NCI-H524 treated with DMSO at 0.1 percent for 48 hours (cell line): ENCODE measurements around the gene GMEB1.
"Not testable (repeated sequence)": the region's sequence is repeated elsewhere in the genome, so short reads cannot be mapped to it uniquely, and the experiment has no call there.

Source experiments
- DNase-seq: peaks from one replicate; lab custom pipeline; 2025; lab: John Stamatoyannopoulos, UW

The GMEB1 gene

DNA sequence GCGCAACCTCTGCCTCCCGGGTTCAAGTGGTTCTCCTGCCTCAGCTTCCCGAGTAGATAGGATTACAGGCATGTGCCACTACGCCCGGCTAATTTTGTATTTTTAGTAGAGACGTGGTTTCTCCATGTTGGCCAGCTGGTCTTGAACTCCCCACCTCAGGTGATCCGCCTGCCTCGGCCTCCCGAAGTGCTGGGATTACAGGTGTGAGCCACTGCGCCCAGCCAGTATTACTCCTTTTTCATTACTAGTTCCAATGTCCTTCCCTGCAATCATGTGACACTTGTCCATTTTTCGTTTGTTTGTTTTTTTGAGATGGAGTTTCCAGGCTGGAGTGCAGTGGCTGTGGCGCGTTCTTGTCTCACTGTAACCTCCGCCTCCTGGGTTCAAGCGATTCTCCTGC lies 4.4 kb downstream of the GMEB1 start:
- not testable (repeated sequence) for DNase-seq

DNA sequence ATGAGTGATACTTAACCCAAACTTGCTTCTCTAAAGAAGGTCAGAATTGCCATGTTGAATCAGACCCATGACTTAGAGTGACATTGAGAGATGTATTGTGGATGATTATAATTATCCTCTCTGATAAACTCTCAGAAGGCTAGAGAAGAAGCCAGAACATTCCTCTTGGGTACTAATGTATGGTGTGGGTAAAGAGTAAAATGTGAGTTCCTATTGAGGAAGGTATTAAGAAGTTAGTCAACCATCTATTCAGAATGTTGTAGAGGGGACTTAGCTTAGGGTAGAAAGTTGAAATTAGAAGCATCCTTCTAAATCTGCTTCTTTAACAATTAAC lies 7.3 kb downstream of the GMEB1 start:
- DNase-seq = no peak

DNA sequence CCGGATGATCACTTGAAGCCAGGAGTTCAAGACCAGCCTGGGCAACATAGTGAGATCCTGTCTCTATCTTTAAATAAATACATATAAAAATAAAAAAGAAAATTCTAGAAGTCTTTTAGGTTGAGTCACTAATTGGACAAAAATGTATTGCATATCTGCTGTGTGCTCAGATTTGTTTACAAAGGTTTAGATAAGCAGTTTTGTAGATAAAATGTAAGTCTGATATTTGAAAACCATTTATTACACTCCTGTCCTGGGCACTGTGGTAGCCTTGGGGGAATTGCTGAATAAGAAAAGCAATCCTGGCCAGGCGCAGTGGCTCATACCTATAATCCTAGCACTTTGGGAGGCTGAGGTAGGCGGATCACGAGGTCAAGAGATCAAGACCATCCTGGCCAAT lies 11.6 kb downstream of the GMEB1 start:
- no peak for DNase-seq

DNA sequence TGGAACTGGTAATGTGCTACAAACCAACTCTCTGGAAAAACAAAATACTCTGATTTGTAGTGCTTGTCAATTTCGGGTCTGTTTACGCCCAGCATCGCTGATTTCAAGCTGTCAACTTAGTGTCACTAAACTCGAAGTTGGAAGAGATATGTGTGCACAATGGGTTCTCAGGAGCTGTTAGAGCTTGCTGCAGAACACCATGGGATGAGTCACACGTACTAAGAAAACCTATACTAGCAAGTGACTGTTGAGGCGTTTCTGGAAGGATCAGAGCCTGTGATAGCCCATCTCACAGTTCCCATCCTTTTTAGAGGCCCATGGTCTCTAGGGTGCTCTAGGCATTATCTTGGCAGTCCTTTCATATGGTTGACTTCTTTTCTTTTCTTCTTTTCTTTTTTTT lies 14.3 kb downstream of the GMEB1 start:
- no peak for DNase-seq

DNA sequence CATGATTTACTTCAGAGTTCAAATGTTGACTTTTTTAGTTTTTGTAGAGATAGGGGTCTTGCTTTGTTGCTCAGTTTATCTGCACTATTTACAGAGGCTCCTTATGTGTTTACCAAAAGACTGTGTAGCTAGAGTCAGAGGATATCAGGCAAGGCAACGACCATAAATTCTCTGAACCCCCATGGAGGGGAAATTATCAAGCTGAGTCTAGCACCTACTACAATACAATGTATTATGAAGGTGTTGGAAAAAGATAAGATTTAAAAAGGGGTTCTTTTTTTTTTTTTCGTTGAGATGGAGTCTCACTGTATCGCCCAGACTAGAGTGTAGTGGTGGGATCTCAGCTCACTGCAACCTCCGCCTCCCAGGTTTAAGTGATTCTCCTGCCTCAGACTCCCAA lies 16.4 kb downstream of the GMEB1 start:
- no peak for DNase-seq

DNA sequence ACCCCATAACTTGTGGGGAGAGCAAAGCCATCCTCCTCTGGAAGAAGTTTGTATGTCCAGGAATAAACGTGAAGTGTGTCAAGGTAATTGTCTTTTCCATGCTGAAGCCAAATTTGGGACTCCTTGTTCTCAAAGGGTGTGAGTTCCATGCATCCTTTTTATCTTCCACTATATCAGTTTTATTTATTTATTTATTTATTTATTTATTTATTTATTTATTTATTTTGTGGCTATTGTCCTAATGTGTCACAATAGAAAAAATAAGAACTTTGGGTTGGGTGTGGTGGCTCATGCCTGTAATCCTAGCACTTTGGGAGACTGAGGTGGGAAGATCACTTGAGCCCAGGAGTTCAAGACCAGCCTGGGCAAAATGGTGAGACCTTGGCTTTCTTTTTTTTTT lies 23.0 kb downstream of the GMEB1 start:
- not testable (repeated sequence) for DNase-seq

DNA sequence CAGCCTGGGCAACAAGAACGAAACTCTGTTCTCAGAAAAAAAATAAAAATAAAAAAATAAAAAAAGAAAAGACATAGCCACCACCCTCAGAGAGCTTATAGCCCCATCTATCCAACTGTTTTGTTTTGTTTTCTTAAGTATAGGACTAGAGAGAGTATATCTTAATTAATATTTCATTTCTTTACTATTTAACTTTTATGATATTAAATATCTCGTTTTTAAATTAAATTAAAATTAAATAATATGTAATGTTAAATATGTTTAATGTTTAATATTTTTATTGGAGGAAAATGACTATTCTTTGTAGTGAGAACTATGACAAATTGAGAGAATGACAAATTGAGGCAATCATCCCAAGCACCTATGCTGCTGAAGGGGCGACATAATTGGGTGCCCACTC lies 35.0 kb downstream of the GMEB1 start:
- DNase-seq = no peak

DNA sequence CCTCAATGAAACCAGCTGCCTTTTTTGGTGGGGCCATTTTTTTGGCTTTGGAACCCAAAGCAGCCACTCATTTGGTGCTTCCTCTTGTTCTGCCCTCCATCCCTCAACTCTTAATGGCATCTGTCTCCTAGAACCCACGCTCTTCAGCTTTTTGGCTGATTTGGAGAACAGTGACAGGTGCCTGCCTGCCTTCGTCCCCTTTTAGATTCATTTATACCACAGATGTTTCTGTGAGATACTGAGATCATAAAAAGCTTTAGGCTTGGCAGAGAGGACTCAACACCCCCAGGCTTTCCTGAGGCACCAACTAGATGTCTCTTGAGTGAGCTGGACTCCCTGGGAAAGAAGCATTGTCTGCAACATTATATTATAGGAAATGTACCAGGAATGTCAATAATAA lies 47.8 kb downstream of the GMEB1 start:
- DNase-seq = no peak

DNA sequence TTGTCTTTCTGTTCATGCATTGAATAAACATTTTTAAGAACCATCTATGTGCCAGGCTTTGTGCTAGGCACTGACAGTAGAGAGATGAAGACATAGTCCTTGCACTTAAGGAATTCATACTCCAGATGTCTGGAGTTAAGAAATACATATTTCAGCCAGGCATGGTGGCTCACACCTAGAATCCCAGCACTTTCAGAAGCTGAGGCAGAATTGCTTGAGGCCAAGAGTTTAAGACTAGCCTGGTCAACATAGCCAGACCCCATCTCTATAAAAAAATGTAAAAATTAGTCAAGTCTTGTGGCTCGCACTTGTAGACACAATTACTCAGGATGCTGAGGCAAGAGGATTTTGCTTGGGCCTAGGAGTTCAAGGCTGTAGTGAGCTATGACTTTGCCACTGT lies 49.6 kb downstream of the GMEB1 start:
- no peak for DNase-seq

DNA sequence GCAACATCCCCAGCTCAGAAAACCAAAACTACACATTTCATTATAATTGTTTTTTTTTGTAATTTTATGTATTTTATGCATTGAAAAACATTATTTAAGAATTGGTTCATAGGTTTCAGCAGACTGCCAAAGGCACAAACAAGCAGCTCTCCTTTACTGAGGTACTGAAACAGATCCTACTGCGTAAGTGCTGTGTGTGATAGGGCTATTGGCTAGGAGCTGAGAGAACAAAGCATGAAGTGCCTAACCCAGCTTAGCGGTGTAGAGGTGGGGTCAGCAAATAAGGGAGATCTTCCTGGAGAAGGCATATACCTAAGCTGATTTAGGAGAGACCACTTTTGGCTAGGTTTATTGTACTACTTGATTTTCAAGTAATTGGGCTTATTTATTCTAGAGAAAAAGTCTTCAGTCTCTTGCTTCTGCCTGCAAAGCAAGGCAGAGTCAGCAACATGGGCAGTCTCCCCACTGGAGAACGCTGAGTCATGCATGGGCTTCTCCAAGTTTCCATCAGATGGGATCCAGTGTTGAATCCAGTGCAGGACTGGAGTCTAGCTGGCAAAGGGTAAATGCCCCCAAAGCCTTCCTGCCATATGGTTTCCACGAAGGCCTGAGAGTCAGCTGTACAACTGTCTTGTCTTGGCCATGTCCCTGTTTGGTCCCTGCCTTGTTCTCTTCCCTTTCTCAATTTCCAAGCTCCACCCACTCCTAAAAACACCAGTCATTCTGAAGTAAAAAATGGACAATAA lies 50.2 kb downstream of the GMEB1 start:
- DNase-seq = no peak

DNA sequence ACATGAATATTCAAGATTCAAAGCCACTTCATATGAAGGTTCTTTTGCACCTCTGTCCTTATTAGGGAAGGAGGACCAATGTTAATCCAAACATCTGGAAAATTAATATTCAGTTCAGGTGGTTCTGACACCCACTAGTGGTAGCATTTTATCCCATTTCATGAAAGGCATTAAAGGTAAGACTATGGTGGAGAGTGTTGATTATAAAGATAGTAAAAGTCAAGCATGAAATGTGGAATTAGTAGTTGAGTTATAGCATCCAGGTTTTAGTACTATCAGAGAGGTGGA lies 50.7 kb downstream of the GMEB1 start:
- no peak for DNase-seq

DNA sequence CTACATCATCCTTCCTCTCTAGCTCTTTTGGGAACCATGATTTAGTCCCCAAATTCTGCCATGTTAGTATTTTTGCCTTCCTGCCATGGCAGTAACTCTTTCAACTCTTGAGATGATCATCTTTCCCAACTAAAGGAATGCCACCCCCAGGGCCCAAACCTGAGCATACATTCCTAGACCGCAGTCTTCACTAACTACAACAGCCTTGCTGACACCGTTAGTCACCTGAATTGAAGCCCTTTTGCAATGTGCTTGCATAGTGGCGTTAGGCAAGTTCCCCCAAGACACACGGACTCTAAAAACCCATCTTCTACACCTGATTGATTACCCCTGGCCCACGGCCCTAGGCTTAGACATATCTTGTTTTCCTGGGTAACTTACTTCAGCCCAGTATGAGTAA lies 51.8 kb downstream of the GMEB1 start:
- DNase-seq = no peak

DNA sequence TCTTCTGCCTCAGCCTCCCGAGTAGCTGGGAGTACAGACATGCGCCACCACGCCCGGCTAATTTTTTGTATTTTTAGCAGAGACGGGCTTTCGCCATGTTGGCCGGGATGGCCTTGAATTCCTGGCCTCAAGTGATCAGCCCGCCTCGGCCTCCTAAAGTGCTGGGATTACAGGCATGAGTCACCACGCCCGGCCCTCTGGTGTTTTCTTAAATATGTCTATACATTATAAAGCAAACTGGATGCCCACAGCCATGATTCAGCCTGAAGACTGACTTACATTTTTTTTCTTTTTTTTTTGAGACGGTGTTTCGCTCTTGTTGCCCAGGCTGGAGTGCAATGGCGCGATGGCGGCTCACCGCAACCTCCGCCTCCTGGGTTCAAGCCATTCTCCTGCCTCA lies 53.3 kb downstream of the GMEB1 start:
- not testable (repeated sequence) for DNase-seq

DNA sequence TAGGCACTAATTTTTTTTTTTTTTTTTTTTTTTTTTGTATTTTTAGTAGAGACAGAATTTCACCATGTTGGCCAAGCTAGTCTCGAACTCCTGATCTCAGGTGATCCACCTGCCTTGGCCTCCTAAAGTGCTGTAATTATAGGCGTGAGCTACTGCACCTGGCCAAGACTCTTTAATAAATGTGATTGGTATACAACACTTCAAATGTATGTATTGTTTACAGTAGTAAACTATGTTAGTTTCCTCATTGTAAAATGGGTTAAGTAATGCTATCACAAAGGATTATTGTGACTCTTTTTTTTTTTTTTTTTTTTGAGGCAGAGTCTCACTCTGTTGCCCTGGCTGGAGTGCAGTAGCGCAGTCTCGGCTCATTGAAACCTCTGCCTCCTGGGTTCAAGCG lies 56.8 kb downstream of the GMEB1 start:
- DNase-seq = not testable (repeated sequence)

DNA sequence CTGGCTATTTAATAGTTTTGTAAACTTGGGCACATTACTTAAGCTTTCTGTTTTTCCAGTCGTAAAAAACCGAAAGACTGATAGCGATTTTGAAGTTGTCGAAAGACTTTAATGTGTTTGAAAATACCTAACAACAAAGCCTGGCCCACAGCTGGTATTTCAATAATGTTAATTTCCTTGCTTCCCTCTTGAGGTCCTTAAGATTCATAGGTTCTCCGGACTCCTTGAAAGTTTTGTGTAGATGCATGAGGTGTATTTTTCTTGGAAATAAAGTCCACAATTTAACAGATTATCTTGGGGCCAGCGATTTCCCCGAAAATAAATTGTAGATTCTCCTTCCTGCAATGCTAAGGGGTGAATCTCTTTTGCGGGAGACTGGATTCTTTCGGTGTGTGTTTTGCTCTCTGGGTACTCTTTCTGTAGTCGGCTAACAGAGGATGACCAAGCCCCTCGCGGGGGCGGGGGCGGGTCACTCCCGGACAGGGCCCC lies 67.4 kb downstream of the GMEB1 start:
- DNase-seq = no peak

DNA sequence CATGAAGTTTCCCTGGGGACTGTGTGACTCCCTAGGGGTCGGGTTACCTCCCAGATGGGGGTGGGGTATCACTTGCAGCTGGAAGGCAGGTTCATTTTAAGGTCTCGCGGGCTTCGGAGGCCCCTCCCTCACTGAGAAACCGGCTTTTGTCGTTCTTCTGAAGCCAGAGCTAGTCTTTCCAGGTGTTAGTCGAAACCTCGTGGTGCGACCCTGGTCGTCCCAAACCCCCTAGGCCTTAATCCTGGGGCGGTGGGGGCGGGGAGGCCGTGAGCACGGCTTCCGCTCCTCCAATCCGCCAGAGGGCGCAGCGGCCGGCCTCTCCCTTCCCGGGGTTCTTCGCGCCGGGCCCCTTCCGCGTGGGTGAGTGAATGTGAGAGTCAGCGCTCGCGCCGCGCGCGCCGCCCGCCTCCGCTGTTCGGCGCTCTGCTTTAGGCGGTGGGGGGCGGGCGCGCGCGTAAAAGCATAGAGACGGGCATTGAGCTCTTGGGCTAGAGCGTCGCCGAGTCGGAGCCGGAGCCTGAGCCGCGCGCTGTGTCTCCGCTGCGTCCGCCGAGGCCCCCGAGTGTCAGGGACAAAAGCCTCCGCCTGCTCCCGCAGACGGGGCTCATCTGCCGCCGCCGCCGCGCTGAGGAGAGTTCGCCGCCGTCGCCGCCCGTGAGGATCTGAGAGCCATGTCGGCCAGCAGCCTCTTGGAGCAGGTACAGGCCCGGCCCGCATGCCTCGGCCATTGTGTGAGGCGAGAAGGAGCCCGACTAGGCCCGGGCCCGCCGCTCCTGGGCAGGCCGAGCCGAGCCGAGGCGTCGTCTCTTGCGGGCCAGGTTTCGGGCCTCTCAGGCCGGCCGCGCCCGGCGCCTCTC lies 68.1 kb downstream of the GMEB1 start, which contains the start of gene YTHDF2:
TSS of gene YTHDF2 (plus strand) at position 491 of the 857 bp plus-strand sequence. CDS start at position 672, 181 bp downstream.
- peak; percentile 80 for DNase-seq

DNA sequence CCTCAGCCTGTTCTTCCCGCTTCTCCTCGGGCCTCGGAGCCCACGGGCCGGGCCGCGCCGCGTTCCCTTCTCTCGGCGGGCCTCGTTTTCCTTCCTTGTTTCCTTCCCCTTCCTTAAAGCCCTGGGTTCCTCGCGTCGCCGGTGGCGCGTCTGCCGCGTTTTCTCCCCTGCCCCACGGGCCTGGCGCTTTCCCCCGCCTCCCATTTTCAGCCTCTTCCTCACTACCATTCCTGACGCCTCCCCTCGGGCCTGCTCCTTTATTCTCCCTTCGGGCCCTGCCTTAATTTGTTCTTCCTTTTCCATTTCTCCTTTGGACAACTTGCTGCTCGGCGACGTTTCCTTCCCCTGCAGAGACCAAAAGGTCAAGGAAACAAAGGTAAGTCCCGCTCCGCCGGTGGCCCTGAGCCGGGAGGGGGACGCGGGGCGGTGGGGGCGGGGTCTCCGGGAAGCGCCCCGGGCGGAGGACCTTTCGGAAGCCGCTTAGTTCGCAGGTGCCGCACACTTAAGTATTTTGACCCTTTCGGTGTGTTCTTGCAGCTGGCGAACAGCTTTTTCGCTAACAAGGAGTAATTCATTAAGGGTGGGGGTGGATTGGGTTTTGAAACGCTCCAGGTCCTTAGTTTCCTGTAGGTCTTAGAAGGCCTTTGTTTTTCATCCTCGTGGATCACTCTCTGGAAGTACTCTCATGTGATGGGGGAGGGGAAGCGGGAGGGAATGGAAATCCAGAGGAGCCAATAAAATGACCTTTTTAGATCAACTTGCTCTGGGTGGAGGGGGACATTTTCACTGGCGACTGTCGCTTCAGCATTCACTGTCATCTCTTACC lies 68.9 kb downstream of the GMEB1 start:
- no peak for DNase-seq

DNA sequence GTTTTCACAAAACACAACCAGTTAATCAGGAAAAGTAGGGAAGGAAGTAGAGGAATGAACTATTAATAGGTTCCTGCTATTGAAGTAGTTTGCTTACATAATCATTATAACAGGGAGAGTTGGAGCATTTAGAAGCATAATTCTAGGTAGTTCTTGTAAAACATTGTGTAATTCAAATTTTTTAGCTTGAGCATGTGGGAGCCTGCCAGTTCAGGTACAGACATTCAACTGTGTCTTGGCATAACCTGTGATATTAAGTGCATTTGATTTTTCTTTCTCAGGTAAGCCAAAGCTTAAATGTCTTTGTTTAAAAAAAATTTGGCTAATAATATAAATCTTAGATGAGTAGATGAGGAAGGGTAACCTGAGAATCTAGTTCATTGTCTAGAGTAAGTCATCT lies 71.5 kb downstream of the GMEB1 start:
- no peak for DNase-seq

DNA sequence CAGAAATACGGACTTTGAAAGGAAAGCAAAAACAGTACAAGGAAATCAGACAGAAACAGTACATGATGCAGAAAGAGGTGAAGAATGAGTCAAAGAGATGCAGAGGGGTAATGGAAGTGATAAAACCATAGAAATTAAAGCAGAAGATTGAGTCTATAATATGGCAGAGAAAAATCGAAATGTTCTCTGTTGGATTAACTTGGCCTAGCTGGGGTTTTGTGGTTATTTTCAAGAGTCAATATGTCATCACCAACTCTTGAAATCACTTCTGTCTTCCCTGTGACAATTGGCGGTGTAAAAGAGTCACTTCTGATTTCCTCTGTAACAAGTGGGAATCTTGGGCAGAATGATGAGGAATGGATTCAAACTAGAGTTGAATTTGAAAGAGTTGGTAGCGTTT lies 75.6 kb downstream of the GMEB1 start:
- DNase-seq = no peak

DNA sequence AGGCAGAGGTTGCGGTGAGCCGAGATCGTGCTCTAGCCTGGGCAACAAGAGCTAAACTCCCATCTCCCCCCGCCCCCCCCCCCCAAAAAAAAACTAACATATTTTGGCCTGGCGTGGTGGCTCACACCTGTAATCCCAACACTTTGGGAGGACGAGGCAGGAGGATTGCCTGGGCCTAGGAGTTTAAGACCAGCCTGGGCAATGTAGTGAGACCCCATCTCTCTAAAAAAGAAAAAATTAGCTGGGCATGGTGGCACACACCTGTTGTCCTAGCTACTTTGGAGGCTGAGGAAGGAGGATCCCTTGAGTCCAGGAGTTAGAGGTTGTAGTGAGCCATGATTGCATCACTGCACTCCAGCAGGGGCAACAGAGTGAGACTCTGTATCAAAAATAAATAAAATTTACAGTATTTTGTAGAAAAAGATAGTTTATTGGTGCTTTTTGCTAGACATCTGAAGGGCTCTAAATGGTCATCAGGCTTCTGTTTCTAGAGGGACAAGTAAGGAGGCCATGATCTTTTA lies 77.1 kb downstream of the GMEB1 start:
- no peak for DNase-seq

DNA sequence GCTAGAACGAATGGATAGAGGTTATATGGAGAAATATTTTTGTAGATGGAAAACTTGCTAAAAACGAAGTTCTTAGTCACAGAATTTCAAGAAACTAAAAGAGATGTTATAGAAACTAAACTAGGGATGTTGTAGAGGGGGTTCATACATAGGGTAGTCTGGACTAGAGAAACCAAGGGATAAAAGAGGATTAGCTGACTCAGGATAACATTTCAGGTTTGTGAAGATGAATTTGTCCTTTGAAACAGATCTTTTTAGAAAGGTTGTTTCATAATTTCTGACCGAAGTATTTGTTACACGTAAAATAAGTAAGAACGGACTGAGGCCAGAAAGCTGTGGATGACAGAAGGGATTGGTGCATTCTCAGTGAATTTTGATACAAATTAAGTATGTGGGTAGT lies 81.7 kb downstream of the GMEB1 start:
- DNase-seq = no peak

DNA sequence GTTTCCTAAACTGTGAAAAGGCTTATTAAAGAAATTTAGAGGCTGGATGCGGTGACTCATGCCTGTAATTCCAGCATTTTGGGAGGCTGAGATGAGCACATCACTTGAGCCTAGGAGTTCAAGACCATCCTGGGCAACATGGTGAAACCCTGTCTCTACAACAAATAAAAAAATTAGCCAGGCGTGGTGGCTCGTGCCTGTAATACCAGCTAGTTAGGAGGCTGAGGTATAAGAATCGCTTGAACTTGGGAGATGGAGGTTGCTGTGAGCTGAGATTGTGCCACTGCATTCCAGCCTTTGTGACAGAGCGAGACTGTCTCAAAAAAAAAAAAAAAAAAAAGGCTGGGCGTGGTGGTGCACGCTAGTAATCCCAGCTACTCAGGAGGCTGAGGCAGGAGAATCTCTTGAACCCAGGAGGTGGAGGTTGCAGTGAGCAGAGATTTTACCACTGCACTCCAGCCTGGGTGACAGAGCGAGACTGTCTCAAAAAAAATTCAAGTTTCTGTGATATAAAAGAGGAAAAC lies 82.2 kb downstream of the GMEB1 start:
- not testable (repeated sequence) for DNase-seq
